ENCODE measurements around the gene ADARB2.

ADARB2 gene

GRCh38 chr10:1214071-1214675 lies 523.2 kb downstream of the ADARB2 start:
- no peak for TF ChIP-seq POLR2AphosphoS5 (IDR thresholded peaks at IDR 0.05; ENCODE audit: low read depth)
- Histone ChIP-seq H3K27ac (replicated peaks) (no peak overlapping the region), H3K4me3 (replicated peaks; ENCODE audit: insufficient read depth, low read length) (no peak overlapping the region), H3K27me3 (ENCODE audit: insufficient read depth, poor library complexity, severe bottlenecking) (no peaks in the 10 kb centered on the region)
- no peak for DNase-seq (ENCODE audit: low read depth in 1 of 2, low spot score in 1 of 2)

DNA sequence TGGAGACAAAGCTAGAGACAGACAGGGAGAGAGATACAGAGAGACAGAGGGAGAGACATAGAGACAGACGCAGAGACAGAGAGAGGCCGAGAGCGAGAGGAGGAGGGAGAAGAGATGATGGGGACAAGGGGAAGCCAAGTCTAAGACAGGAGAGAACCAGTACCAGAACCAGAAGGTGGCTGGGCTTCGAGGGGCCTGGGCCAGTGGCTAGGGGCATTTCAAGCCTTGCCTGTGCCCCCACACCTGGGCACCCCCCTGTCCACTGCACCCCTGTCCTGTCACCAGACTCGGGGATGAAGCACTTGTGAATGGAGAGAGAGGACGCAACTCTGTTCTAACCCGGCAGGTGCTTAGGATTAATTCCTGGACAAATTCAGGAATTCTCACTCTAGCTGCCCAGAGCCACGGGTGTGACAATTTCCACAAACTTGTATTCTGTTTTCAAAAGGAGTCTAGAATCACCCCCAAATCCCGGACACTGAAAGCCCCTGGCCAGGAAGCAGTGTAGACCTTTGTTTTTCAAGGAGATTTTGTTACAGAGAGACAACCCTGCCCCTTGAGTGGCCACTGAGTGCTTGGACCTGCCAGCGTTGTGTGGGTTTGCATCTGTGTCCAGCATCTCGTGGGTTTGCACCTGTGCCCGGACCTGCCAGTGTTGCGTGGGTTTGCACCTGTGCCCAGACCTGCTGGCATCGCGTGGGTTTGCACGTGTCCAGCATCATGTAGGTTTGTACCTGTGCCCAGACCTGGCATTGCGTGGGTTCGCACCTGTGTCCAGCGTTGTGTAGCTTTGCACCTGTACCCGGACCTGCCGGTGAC lies 523.9 kb downstream of the ADARB2 start:
- no peak for DNase-seq (ENCODE audit: low read depth in 1 of 2, low spot score in 1 of 2)

DNA sequence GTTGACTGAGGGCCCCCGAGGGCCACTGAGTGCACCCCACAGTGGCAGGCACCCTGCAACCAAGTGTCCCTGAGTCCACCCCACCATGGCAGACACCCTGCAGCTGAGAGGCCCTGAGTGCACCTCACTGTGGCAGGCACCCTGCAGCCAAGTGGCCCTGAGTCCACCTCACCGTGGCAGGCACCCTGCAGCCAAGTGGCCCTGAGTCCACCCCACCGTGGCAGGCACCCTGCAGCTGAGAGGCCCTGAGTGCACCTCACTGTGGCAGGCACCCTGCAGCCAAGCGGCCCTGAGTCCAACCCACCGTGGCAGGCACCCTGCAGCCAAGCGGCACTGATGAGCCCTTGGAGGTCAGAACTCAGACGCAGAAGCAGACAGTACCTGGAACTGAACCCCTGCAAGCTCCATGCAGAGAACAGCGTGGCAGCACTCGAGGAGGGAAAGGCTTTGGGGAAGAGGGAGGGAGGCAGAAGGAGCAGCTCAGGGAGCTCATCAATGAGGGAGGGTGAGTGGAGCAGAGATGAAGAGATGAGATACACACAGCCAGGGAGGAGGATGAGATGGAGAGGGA lies 524.7 kb downstream of the ADARB2 start:
- H3K27me3 ChIP-seq (ENCODE audit: insufficient read depth, poor library complexity, severe bottlenecking), result no peaks in the 10 kb centered on the region
- no peak overlapping the region for H3K4me3 ChIP-seq (replicated peaks; ENCODE audit: insufficient read depth, low read length)
- TF ChIP-seq POLR2AphosphoS5 (IDR thresholded peaks at IDR 0.05; ENCODE audit: low read depth), result no peak
- TF ChIP-seq REST (IDR thresholded peaks at IDR 0.05; ENCODE audit: insufficient replicate concordance, low read depth), result no peak
- TF ChIP-seq GABPA (IDR thresholded peaks at IDR 0.05; ENCODE audit: low read depth), result no peak
- TF ChIP-seq, protein P1, sequence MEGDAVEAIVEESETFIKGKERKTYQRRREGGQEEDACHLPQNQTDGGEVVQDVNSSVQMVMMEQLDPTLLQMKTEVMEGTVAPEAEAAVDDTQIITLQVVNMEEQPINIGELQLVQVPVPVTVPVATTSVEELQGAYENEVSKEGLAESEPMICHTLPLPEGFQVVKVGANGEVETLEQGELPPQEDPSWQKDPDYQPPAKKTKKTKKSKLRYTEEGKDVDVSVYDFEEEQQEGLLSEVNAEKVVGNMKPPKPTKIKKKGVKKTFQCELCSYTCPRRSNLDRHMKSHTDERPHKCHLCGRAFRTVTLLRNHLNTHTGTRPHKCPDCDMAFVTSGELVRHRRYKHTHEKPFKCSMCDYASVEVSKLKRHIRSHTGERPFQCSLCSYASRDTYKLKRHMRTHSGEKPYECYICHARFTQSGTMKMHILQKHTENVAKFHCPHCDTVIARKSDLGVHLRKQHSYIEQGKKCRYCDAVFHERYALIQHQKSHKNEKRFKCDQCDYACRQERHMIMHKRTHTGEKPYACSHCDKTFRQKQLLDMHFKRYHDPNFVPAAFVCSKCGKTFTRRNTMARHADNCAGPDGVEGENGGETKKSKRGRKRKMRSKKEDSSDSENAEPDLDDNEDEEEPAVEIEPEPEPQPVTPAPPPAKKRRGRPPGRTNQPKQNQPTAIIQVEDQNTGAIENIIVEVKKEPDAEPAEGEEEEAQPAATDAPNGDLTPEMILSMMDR (IDR thresholded peaks at IDR 0.05; ENCODE audit: insufficient read depth, low read length), result no peak
- TF ChIP-seq SPI1 (IDR thresholded peaks at IDR 0.05; ENCODE audit: borderline replicate concordance, low read depth), result no peak
- no peak for DNase-seq (ENCODE audit: low read depth in 1 of 2, low spot score in 1 of 2)
- H3K27ac ChIP-seq (replicated peaks), result no peak overlapping the region

More for the DNA sequence above, 523.9 kb downstream of the ADARB2 start:
- no peaks in the 10 kb centered on the region for H3K27me3 ChIP-seq (ENCODE audit: insufficient read depth, poor library complexity, severe bottlenecking)
- no peak overlapping the region for H3K27ac ChIP-seq (replicated peaks)
- no peak overlapping the region for H3K4me3 ChIP-seq (replicated peaks; ENCODE audit: insufficient read depth, low read length)
- TF ChIP-seq POLR2AphosphoS5 (IDR thresholded peaks at IDR 0.05; ENCODE audit: low read depth) (no peak), GABPA (IDR thresholded peaks at IDR 0.05; ENCODE audit: low read depth) (no peak), REST (IDR thresholded peaks at IDR 0.05; ENCODE audit: insufficient replicate concordance, low read depth) (no peak), SPI1 (IDR thresholded peaks at IDR 0.05; ENCODE audit: borderline replicate concordance, low read depth) (no peak)
- TF ChIP-seq, protein P1 (IDR thresholded peaks at IDR 0.05; ENCODE audit: insufficient read depth, low read length), result no peak

DNA sequence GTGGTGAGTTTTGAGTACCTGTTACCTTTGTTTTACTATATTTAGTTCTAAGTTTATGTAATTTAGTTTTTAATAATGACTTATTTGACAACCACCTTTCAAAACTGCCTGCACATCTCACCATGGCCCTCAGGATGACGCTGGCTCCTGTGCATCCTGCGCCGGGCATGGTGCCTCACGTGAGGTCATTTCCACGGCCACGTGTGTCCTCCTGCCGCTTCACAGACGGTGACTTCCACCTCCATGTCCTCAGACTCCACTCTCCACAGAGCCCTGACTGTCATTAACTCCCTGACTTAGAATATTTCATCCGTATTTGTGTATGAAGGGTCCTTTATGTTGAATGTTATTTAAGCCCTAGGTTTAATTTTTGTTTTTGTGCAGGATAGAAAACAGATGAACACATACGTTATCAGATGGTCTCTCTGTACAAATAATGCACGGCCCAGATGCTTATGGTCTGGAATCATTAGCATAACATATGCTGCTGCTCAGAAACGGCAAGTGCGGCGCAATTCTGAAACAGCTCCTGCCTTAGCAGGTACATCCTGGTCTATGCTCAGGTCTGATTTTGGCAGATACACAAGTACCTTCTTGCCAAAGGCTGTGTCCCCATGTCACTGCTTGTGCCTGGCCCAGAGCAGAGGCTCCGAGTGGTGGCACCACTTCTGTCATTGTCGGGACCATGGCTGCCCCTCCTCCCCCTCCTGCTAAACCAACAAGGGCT lies 525.3 kb downstream of the ADARB2 start:
- TF ChIP-seq, protein P1 (IDR thresholded peaks at IDR 0.05; ENCODE audit: insufficient read depth, low read length), result no peak
- TF ChIP-seq GABPA (IDR thresholded peaks at IDR 0.05; ENCODE audit: low read depth), result no peak
- TF ChIP-seq SPI1 (IDR thresholded peaks at IDR 0.05; ENCODE audit: borderline replicate concordance, low read depth), result no peak
- no peak for TF ChIP-seq POLR2AphosphoS5 (IDR thresholded peaks at IDR 0.05; ENCODE audit: low read depth)
- TF ChIP-seq REST (IDR thresholded peaks at IDR 0.05; ENCODE audit: insufficient replicate concordance, low read depth), result no peak
- Histone ChIP-seq H3K27ac (replicated peaks) (no peak overlapping the region), H3K27me3 (ENCODE audit: insufficient read depth, poor library complexity, severe bottlenecking) (no peaks in the 10 kb centered on the region), H3K4me3 (replicated peaks; ENCODE audit: insufficient read depth, low read length) (no peak overlapping the region)
- DNase-seq (ENCODE audit: low read depth in 1 of 2, low spot score in 1 of 2), result no peak

All from HL-60 (cell line).